Stomach (tissue), 9 donors: ENCODE measurements around the gene MCC. TPM values are rescaled to one million over a fixed set of nuclear protein-coding genes. Genes with fewer than 3 reads are reported as not detected.

Source experiments
- DNase-seq, 2 donors: peaks; one replicate each; pipeline versions ENCODE4 v3.0.0 to v3.0.0-alpha.2; 2013 to 2019
- H3K27ac ChIP-seq, 5 donors: fragments of 200-600 bp in 4 of 5; sonication (generic) in 4 of 5; one replicate each; pipeline ENCODE4 v1.5.1; 2013 to 2019; ENCODE audit warnings: mild to moderate bottlenecking in 1 of 5, moderate library complexity in 1 of 5
- H3K27me3 ChIP-seq, 3 donors: fragments of 200-600 bp; sonication (generic); one replicate each; pipeline ENCODE4 v1.5.1; 2017 to 2019; ENCODE audit warnings: mixed run types in 1 of 3
- H3K36me3 ChIP-seq, 4 donors: fragments of 200-600 bp; sonication (generic); 1 replicate in 3 of 4; 2 replicates in 1 of 4; pipeline ENCODE4 v1.5.1; 2016 to 2019
- H3K4me1 ChIP-seq, 4 donors: fragments of 200-600 bp; sonication (generic); one replicate each; pipeline ENCODE4 v1.5.1; 2016 to 2019
- H3K4me3 ChIP-seq, 4 donors: fragments of 200-600 bp; sonication (generic) in 3 of 4; one replicate each; pipeline ENCODE4 v1.5.1; 2016 to 2019; ENCODE audit warnings: mild to moderate bottlenecking in 1 of 4
- H3K9me3 ChIP-seq, 4 donors: fragments of 200-600 bp; sonication (generic); one replicate each; pipeline ENCODE4 v1.5.1; 2016 to 2019
- EP300 ChIP-seq: sonication (generic); formaldehyde crosslinking; IDR thresholded peaks from one replicate; pipeline ENCODE4 v1.6.1; 2017; ENCODE audit warnings: antibody characterized with exemption
- POLR2A ChIP-seq, 4 donors: fragments of 450-650 bp; IDR thresholded peaks; one replicate each; pipeline ENCODE4 v1.6.1; 2016; ENCODE audit warnings: antibody characterized with exemption in 4 of 4, control low read depth in 2 of 4, mild to moderate bottlenecking in 1 of 4, moderate library complexity in 1 of 4
- POLR2AphosphoS5 ChIP-seq, 3 donors: sonication (generic); formaldehyde crosslinking; IDR thresholded peaks; one replicate each; pipeline ENCODE4 v1.6.1; 2016; ENCODE audit warnings: antibody characterized with exemption in 3 of 3
- WGBS, 5 donors: extraction: QIAGEN DNeasy Blood & Tissue Kit in 3 of 5; methylation state at CpG; one replicate each; pipeline versions ENCODE4 v1.1.5 to v1.1.7; 2013 to 2018; 5-methylcytosine and 5-hydroxymethylcytosine counted together
- intact Hi-C: fragments of 100-400 bp; cut with DNase I; formaldehyde crosslinking; loops from one replicate; pipeline ENCODE4 v1.15.1; 2023; ENCODE audit warnings: low total_unique reads
- polyA plus RNA-seq, 3 donors: library from polyadenylated mRNA; stranded (reverse); fragments of 200-250 nt; gene quantifications; one replicate each; pipeline ENCODE4 v1.2.3, GENCODE V29; 2013
- total RNA-seq, 5 donors: library from RNA; depleted of rRNA; stranded (reverse); fragments of >200 nt; gene quantifications; one replicate each; pipeline versions ENCODE4 v1.1.0 to v1.2.3, GENCODE V29; 2014 to 2016
- TF ChIP-seq, protein P1 (sequence below), 7 experiments: fragments of 450-650 bp in 4 of 7; fragments of 200-600 bp in 3 of 7; sonication (generic) in 3 of 7; IDR thresholded peaks; one replicate each; pipeline ENCODE4 v1.5.1; 2016 to 2019; ENCODE audit warnings: antibody characterized with exemption in 7 of 7, control low read depth in 2 of 7, mild to moderate bottlenecking in 1 of 7
- donor health status: healthy with polysubstance abuse.
- donor health status: Bipolar disorder and iron deficiency.
- donor health status: healthy.

Gene MCC
- total and polyA plus RNA-seq, 8 donors, result 3.8 to 35.1 (median 8.9) TPM

DNA sequence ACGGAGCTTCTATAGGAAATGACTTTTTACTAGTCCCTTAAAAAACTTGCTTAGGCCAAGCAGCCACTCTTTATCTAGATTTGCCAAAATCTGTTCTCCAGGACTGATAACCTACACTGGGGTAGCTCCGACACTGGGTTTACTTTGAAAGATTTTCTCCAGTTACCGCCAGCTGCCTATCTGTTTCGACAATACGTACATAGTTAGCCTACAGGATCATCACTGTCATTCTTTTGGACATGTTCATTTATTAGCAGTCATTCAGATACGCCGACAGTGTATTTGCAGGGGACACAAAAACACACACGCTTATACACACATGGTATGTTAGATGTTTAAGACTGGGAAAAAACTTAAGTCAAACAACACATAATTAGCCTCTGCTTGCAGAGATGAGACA, 286.0 kb downstream of the MCC start:
- H3K27ac ChIP-seq, result no peak overlapping the region
- H3K9me3 ChIP-seq, result no peaks in the 10 kb centered on the region
- no peak overlapping the region for H3K4me3 ChIP-seq
- TF ChIP-seq EP300, result no peak
- no peak for TF ChIP-seq POLR2A (IDR thresholded peaks at IDR 0.05)
- TF ChIP-seq, protein P1, sequence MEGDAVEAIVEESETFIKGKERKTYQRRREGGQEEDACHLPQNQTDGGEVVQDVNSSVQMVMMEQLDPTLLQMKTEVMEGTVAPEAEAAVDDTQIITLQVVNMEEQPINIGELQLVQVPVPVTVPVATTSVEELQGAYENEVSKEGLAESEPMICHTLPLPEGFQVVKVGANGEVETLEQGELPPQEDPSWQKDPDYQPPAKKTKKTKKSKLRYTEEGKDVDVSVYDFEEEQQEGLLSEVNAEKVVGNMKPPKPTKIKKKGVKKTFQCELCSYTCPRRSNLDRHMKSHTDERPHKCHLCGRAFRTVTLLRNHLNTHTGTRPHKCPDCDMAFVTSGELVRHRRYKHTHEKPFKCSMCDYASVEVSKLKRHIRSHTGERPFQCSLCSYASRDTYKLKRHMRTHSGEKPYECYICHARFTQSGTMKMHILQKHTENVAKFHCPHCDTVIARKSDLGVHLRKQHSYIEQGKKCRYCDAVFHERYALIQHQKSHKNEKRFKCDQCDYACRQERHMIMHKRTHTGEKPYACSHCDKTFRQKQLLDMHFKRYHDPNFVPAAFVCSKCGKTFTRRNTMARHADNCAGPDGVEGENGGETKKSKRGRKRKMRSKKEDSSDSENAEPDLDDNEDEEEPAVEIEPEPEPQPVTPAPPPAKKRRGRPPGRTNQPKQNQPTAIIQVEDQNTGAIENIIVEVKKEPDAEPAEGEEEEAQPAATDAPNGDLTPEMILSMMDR (IDR thresholded peaks at IDR 0.05), result no peak
- TF ChIP-seq POLR2AphosphoS5 (IDR thresholded peaks at IDR 0.05), result no peak
- DNase-seq, result no peak
- H3K27me3 ChIP-seq, result no peaks in the 10 kb centered on the region
- H3K36me3 ChIP-seq, result no peaks in the 10 kb centered on the region
- 68 to 85% (median 82%) methylated on average over 8 of the region's 8 CpGs for WGBS, 5 donors
- H3K4me1 ChIP-seq, result peaks cover 6 to 46% (median 18%) of the 10 kb centered on the region in 4 donors
- intact Hi-C loops, result no loop called here

DNA sequence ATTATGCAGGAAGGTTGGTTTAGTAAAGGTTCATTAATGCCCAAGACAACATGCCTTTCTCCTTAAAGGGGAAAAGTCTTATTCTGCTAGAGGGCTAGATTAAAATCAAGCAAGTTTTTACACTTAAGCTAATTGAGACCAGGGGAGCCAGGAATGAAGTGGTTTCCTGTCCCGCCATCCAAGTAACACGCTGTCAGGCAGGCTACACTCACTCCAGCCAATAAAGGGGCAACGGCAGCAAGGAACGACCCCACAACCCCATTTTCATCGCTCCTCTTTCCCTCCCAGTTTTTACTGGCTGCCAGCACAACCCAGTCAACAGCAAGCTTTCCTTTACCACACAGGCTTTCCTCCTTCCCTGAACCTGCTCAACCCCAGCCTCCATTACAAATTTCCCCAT, 286.5 kb downstream of the MCC start:
- no peak overlapping the region for H3K4me3 ChIP-seq
- no peak for TF ChIP-seq EP300
- no peak for DNase-seq
- 69 to 82% (median 76%) methylated on average over 5 of the region's 5 CpGs for WGBS, 5 donors
- no peak overlapping the region for H3K27ac ChIP-seq
- no peaks in the 10 kb centered on the region for H3K36me3 ChIP-seq
- peaks cover 6 to 46% (median 18%) of the 10 kb centered on the region in 4 donors for H3K4me1 ChIP-seq
- intact Hi-C loops, result no loop called here
- no peaks in the 10 kb centered on the region for H3K27me3 ChIP-seq
- no peaks in the 10 kb centered on the region for H3K9me3 ChIP-seq

- Histone ChIP-seq H3K27me3 (no peaks in the 10 kb centered on the region), H3K4me1 (peaks cover 6 to 38% (median 16%) of the 10 kb centered on the region in 4 donors), H3K27ac (no peak overlapping the region), H3K4me3 (no peak overlapping the region), H3K36me3 (no peaks in the 10 kb centered on the region), H3K9me3 (no peaks in the 10 kb centered on the region)
- TF ChIP-seq, protein P1 (IDR thresholded peaks at IDR 0.05), result no peak
- TF ChIP-seq POLR2AphosphoS5 (IDR thresholded peaks at IDR 0.05), result no peak
- TF ChIP-seq POLR2A (IDR thresholded peaks at IDR 0.05), result no peak
- TF ChIP-seq EP300, result no peak
- DNase-seq, result peak in 1 of 2 donors; percentile 35
- intact Hi-C loops, result no loop called here
- WGBS, 5 donors, result 44 to 73% (median 55%) methylated on average over 5 of the region's 5 CpGs
Observed at GRCh38 chr5:113199122-113199905, 288.9 kb downstream of the MCC start.

DNA sequence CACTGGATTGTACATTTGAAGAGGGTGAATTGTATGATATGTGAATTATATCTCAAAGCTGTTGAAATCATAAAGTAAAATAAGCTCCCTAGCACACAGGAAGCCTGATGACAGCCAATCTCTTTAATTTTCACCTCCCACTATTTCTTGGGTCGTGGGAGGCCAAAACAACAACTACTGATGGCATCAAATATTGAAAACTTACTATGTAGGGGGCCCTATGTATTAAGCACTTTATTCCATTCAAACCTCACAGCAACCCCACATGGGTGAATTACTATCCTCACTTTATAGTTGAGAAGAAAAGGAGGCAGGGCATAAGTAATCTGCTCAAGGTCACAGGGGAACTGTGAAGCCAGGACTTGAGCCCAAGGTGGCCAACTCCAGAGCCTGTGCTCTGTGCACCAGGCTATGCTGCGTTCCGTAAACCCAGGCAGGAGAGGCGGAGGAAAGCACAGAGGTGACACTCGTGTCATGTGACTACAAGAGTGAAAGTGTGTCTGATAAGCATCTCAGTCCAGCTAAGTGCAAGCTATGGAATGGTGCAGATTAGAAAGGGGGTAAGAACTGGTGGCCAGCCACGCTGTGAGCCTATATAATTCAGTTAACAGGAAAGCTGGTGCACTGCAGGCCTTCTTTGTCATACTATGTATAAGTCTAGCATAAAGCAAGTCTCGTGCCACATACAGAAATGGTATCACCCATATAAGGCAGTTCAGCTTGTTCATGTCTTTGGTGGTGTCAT, 290.6 kb downstream of the MCC start:
- H3K4me3 ChIP-seq, result no peak overlapping the region
- intact Hi-C loops, result no loop called here

More for the DNA sequence above, 290.6 kb downstream of the MCC start:
- DNase-seq, result peak; percentile 30 to 41
- no peak for TF ChIP-seq POLR2AphosphoS5 (IDR thresholded peaks at IDR 0.05)
- TF ChIP-seq EP300, result no peak
- TF ChIP-seq, protein P1 (IDR thresholded peaks at IDR 0.05), result no peak
- TF ChIP-seq POLR2A (IDR thresholded peaks at IDR 0.05), result no peak
- H3K4me1 ChIP-seq, result peaks cover 0 to 21% (median 9%) of the 10 kb centered on the region in 4 donors
- WGBS, 5 donors, result 79 to 88% (median 84%) methylated on average over 7 of the region's 7 CpGs
- H3K36me3 ChIP-seq, result no peaks in the 10 kb centered on the region
- no peaks in the 10 kb centered on the region for H3K27me3 ChIP-seq
- H3K27ac ChIP-seq, result no peak overlapping the region
- peaks cover 0 to 6% (median 2%) of the 10 kb centered on the region in 4 donors for H3K9me3 ChIP-seq
